ENCODE measurements around the gene SIL1.
"Not testable (repeated sequence)": the region's sequence is repeated elsewhere in the genome, so short reads cannot be mapped to it uniquely, and the experiment has no call there.

SIL1 gene

GRCh38 chr5:139197710-139198669 is at the start of gene SIL1:
Gene SIL1, minus strand, starts transcription at chr5:139198368. Its CDS starts 70,525 bp downstream, at chr5:139127843.
- peak; percentile 97 for DNase-seq

GRCh38 chr5:139246394-139246793 is 48.2 kb upstream of the SIL1 start:
- DNase-seq: peak; percentile 57

- DNase-seq: no peak
Observed at GRCh38 chr5:139245637-139246339, 47.6 kb upstream of the SIL1 start.

- no peak for DNase-seq
Observed at GRCh38 chr5:139243425-139243970, 45.3 kb upstream of the SIL1 start.

- no peak for DNase-seq
Observed at GRCh38 chr5:139241139-139241538, 43.0 kb upstream of the SIL1 start.

- no peak for DNase-seq
Observed at GRCh38 chr5:139236479-139236878, 38.3 kb upstream of the SIL1 start.

GRCh38 chr5:139232147-139232724 is 34.1 kb upstream of the SIL1 start:
- DNase-seq: no peak

GRCh38 chr5:139228201-139228803 is 30.1 kb upstream of the SIL1 start:
- DNase-seq: no peak

- no peak for DNase-seq
Observed at GRCh38 chr5:139226131-139226530, 28.0 kb upstream of the SIL1 start.

GRCh38 chr5:139223481-139223880 is 25.3 kb upstream of the SIL1 start:
- DNase-seq: no peak

- DNase-seq: no peak
Observed at GRCh38 chr5:139222346-139222745, 24.2 kb upstream of the SIL1 start.

- not testable (repeated sequence) for DNase-seq
Observed at GRCh38 chr5:139218038-139218437, 19.9 kb upstream of the SIL1 start.

- no peak for DNase-seq
Observed at GRCh38 chr5:139215107-139215975, 17.2 kb upstream of the SIL1 start.

- DNase-seq: no peak
Observed at GRCh38 chr5:139214646-139215045, 16.5 kb upstream of the SIL1 start.

GRCh38 chr5:139212906-139213305 is 14.7 kb upstream of the SIL1 start:
- DNase-seq: no peak

GRCh38 chr5:139212486-139212885 is 14.3 kb upstream of the SIL1 start:
- DNase-seq: no peak

- DNase-seq: no peak
Observed at GRCh38 chr5:139210585-139210984, 12.4 kb upstream of the SIL1 start.

- DNase-seq: no peak
Observed at GRCh38 chr5:139207297-139208000, 9.3 kb upstream of the SIL1 start.

- DNase-seq: no peak
Observed at GRCh38 chr5:139205586-139205985, 7.4 kb upstream of the SIL1 start.

GRCh38 chr5:139205124-139205523 is 7.0 kb upstream of the SIL1 start:
- DNase-seq: no peak

GRCh38 chr5:139204196-139204595 is 6.0 kb upstream of the SIL1 start:
- no peak for DNase-seq
